ENCODE data around the gene ZBTB40. TPM values are rescaled to one million over a fixed set of nuclear protein-coding genes. Genes with fewer than 3 reads are reported as not detected.

The ZBTB40 gene
- total RNA-seq, 1 experiment from 2014 or later, result 19.5 TPM

DNA sequence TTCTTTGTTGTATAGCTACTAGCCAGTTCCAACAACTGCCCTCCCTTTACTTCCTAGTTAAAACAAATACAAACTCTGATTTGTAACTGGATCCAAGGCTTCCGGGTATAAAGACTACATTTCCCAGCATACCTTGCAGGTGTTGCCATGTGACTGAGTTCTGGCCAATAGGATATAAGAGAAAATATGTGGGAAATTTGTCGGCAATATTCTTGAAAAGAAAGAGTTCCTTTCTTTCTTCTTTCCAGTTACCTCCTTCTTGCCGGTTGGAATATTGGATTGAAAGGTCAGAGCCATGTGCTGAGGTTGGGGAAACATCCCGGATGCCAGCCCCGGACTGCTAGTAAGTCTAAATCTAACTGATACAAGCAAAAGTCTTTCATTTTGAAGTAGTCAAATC is 23.0 kb upstream of the ZBTB40 start (continued):
- TF ChIP-seq YY1 (IDR thresholded peaks at IDR 0.05; ENCODE audit: extremely low read depth, insufficient replicate concordance, low read depth, low read length) (no peak), ZFX (IDR thresholded peaks at IDR 0.05) (no peak), SRF (IDR thresholded peaks at IDR 0.05; ENCODE audit: low read depth) (no peak), FOSL1 (IDR thresholded peaks at IDR 0.05; ENCODE audit: low read depth) (no peak)

DNA sequence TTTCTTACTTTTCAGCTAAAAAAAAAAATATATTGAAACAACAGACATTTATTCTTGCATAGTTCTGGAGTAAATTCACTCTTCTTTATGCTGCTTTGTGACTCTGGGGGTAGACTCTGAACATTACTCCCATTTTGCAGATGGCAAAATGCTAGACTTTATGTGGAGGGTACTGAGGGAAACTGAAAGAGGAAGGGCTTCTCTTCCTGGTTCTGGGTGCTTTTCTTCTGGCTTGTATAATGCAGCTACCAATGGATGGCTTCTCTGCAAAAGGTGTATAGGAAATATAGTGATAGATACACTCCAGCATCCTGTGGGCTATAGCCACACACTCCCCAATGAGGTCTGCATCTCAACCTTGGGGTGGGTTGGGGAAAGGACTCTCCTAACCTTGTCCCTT is 19.7 kb upstream of the ZBTB40 start:
- ChIA-PET CTCF (no interaction called here), POLR2A (no interaction called here), RAD21 (ENCODE audit: low non-redundant PET in 1 of 2, low total read pairs in 2 of 2, uncharacterized antibody in 2 of 2, unreplicated experiment in 2 of 2) (no interaction called here)
- no peak overlapping the region for H3K9ac ChIP-seq (ENCODE audit: low read length)
- H3K9me3 ChIP-seq (ENCODE audit: control insufficient read depth in 1 of 2, insufficient read depth in 1 of 2, low read depth in 1 of 2, low read length in 2 of 2), result no peaks in the 10 kb centered on the region
- no peak overlapping the region for H2AFZ ChIP-seq (ENCODE audit: low read depth, low read length, poor library complexity, severe bottlenecking)
- BruUV-seq (replicated peaks), result no TSS peak
- H3K79me2 ChIP-seq (ENCODE audit: insufficient read depth, low read length), result no peaks in the 10 kb centered on the region
- no peak for TF ChIP-seq POLR2A (IDR thresholded peaks at IDR 0.05; ENCODE audit: borderline replicate concordance, extremely low read depth, insufficient read depth, insufficient read length)
- H3K9me2 ChIP-seq (ENCODE audit: insufficient read depth), result no peaks in the 10 kb centered on the region
- H3K27ac ChIP-seq (ENCODE audit: low read depth, low read length), result no peak overlapping the region
- DNase-seq (ENCODE audit: low read depth, low spot score) (no peak), ATAC-seq (no peak)
- intact Hi-C loops (cut with micrococcal nuclease), result no loop called here
- no peaks in the 10 kb centered on the region for H4K20me1 ChIP-seq (ENCODE audit: insufficient read depth)
- no peak overlapping the region for H3K4me3 ChIP-seq (replicated peaks in 1 of 2; ENCODE audit: low read depth in 1 of 2, low read length in 2 of 2)
- no peaks in the 10 kb centered on the region for H3K27me3 ChIP-seq (ENCODE audit: insufficient read depth, low read length)
- peaks cover 0 to 3% of the 10 kb centered on the region in 2 experiments; a peak in 1 of 4 replicates for H3K4me1 ChIP-seq (ENCODE audit: control insufficient read depth in 1 of 2, insufficient read depth in 2 of 2, low read length in 2 of 2)
- H3K4me2 ChIP-seq (ENCODE audit: low read length), result no peak overlapping the region
- no peaks in the 10 kb centered on the region for H3K36me3 ChIP-seq (ENCODE audit: control insufficient read depth in 1 of 2, insufficient read depth in 2 of 2, low read length in 2 of 2)

DNA sequence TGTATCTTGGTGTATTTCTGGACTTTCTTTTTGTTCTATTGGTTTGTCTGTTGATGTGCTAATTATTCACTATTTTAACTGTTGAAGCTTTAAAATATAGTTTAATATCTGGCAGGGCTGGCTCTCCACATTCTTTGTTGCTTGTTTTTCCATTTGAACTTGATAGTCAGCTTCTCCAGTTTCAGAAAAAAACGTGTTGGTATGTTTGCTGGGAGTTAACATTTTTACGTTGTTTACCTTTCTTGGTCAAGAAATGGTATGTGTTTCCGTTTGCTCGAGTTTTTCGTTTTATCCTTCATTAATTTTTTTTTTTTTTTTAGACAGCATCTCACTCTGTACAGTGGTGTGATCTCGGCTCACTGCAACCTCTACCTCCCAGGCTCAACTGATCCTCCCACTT is 16.9 kb upstream of the ZBTB40 start:
- ChIA-PET POLR2A (no interaction called here), CTCF (no interaction called here), RAD21 (ENCODE audit: low non-redundant PET in 1 of 2, low total read pairs in 2 of 2, uncharacterized antibody in 2 of 2, unreplicated experiment in 2 of 2) (no interaction called here)
- H3K4me3 ChIP-seq (replicated peaks in 1 of 2; ENCODE audit: low read depth in 1 of 2, low read length in 2 of 2), result no peak overlapping the region
- H3K27me3 ChIP-seq (ENCODE audit: insufficient read depth, low read length), result no peaks in the 10 kb centered on the region
- H3K27ac ChIP-seq (ENCODE audit: low read depth, low read length), result no peak overlapping the region
- H3K4me2 ChIP-seq (ENCODE audit: low read length), result no peak overlapping the region
- TF ChIP-seq, protein P1, sequence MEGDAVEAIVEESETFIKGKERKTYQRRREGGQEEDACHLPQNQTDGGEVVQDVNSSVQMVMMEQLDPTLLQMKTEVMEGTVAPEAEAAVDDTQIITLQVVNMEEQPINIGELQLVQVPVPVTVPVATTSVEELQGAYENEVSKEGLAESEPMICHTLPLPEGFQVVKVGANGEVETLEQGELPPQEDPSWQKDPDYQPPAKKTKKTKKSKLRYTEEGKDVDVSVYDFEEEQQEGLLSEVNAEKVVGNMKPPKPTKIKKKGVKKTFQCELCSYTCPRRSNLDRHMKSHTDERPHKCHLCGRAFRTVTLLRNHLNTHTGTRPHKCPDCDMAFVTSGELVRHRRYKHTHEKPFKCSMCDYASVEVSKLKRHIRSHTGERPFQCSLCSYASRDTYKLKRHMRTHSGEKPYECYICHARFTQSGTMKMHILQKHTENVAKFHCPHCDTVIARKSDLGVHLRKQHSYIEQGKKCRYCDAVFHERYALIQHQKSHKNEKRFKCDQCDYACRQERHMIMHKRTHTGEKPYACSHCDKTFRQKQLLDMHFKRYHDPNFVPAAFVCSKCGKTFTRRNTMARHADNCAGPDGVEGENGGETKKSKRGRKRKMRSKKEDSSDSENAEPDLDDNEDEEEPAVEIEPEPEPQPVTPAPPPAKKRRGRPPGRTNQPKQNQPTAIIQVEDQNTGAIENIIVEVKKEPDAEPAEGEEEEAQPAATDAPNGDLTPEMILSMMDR (IDR thresholded peaks at IDR 0.05 in 2 of 3, conservative IDR thresholded peaks at IDR 0.05 in 1 of 3; ENCODE audit: borderline replicate concordance in 1 of 3, insufficient read depth in 1 of 3, low read depth in 2 of 3, low read length in 2 of 3), result no peak
- TF ChIP-seq RAD21 (IDR thresholded peaks at IDR 0.05; ENCODE audit: low read depth), result no peak
- TF ChIP-seq, protein P2, sequence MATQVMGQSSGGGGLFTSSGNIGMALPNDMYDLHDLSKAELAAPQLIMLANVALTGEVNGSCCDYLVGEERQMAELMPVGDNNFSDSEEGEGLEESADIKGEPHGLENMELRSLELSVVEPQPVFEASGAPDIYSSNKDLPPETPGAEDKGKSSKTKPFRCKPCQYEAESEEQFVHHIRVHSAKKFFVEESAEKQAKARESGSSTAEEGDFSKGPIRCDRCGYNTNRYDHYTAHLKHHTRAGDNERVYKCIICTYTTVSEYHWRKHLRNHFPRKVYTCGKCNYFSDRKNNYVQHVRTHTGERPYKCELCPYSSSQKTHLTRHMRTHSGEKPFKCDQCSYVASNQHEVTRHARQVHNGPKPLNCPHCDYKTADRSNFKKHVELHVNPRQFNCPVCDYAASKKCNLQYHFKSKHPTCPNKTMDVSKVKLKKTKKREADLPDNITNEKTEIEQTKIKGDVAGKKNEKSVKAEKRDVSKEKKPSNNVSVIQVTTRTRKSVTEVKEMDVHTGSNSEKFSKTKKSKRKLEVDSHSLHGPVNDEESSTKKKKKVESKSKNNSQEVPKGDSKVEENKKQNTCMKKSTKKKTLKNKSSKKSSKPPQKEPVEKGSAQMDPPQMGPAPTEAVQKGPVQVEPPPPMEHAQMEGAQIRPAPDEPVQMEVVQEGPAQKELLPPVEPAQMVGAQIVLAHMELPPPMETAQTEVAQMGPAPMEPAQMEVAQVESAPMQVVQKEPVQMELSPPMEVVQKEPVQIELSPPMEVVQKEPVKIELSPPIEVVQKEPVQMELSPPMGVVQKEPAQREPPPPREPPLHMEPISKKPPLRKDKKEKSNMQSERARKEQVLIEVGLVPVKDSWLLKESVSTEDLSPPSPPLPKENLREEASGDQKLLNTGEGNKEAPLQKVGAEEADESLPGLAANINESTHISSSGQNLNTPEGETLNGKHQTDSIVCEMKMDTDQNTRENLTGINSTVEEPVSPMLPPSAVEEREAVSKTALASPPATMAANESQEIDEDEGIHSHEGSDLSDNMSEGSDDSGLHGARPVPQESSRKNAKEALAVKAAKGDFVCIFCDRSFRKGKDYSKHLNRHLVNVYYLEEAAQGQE (IDR thresholded peaks at IDR 0.05; ENCODE audit: low read depth), result no peak
- no peak for TF ChIP-seq SP1 (IDR thresholded peaks at IDR 0.05; ENCODE audit: low read depth)
- no peak for TF ChIP-seq ZFX (IDR thresholded peaks at IDR 0.05)
- TF ChIP-seq SRF (IDR thresholded peaks at IDR 0.05; ENCODE audit: low read depth), result no peak
- no peaks in the 10 kb centered on the region for H4K20me1 ChIP-seq (ENCODE audit: insufficient read depth)
- H3K9me2 ChIP-seq (ENCODE audit: insufficient read depth), result no peaks in the 10 kb centered on the region
- H3K79me2 ChIP-seq (ENCODE audit: insufficient read depth, low read length), result no peaks in the 10 kb centered on the region
- H3K9ac ChIP-seq (ENCODE audit: low read length), result no peak overlapping the region
- H3K9me3 ChIP-seq (ENCODE audit: control insufficient read depth in 1 of 2, insufficient read depth in 1 of 2, low read depth in 1 of 2, low read length in 2 of 2), result no peaks in the 10 kb centered on the region
- ATAC-seq (no peak), DNase-seq (ENCODE audit: low read depth, low spot score) (no peak)
- intact Hi-C loops (cut with micrococcal nuclease), result no loop called here
- no peaks in the 10 kb centered on the region for H3K36me3 ChIP-seq (ENCODE audit: control insufficient read depth in 1 of 2, insufficient read depth in 2 of 2, low read length in 2 of 2)
- BruUV-seq (replicated peaks), result no TSS peak
- no peak overlapping the region for H2AFZ ChIP-seq (ENCODE audit: low read depth, low read length, poor library complexity, severe bottlenecking)
- H3K4me1 ChIP-seq (ENCODE audit: control insufficient read depth in 1 of 2, insufficient read depth in 2 of 2, low read length in 2 of 2), result no peaks in the 10 kb centered on the region

All from HCT116 (cell line).